Measurements from ENCODE around the gene FMO5. TPM values are rescaled to one million over a fixed set of nuclear protein-coding genes. Genes with fewer than 3 reads are reported as not detected.
"Not testable (repeated sequence)": the region's sequence is repeated elsewhere in the genome, so short reads cannot be mapped to it uniquely, and the experiment has no call there.

The FMO5 gene
- total RNA-seq, 2 donors from 2014 or later: 0.86 to 1.1 TPM

GRCh38 chr1:147238053-147238902 lies 13.1 kb upstream of the FMO5 start:
- no peaks in the 10 kb centered on the region for H3K9me3 ChIP-seq
- no peaks in the 10 kb centered on the region for H3K4me1 ChIP-seq
- H3K4me3 ChIP-seq: no peak overlapping the region
- no peak overlapping the region for H3K27ac ChIP-seq
- H3K27me3 ChIP-seq: no peaks in the 10 kb centered on the region
- no peak for TF ChIP-seq CTCF (IDR thresholded peaks at IDR 0.05)
- H3K36me3 ChIP-seq: no peaks in the 10 kb centered on the region
- DNase-seq (ENCODE audit: low spot score): no peak

GRCh38 chr1:147236959-147237791 lies 12.0 kb upstream of the FMO5 start:
- H3K4me1 ChIP-seq: no peaks in the 10 kb centered on the region
- TF ChIP-seq CTCF (IDR thresholded peaks at IDR 0.05): no peak
- H3K27me3 ChIP-seq: no peaks in the 10 kb centered on the region
- no peaks in the 10 kb centered on the region for H3K9me3 ChIP-seq
- no peak overlapping the region for H3K4me3 ChIP-seq
- DNase-seq (ENCODE audit: low spot score): no peak
- no peaks in the 10 kb centered on the region for H3K36me3 ChIP-seq
- no peak overlapping the region for H3K27ac ChIP-seq

- no peaks in the 10 kb centered on the region for H3K27me3 ChIP-seq
- no peaks in the 10 kb centered on the region for H3K9me3 ChIP-seq
- no peak overlapping the region for H3K27ac ChIP-seq
- no peak overlapping the region for H3K4me3 ChIP-seq
- no peaks in the 10 kb centered on the region for H3K36me3 ChIP-seq
- H3K4me1 ChIP-seq: no peaks in the 10 kb centered on the region
- DNase-seq (ENCODE audit: low spot score): no peak
- TF ChIP-seq CTCF (IDR thresholded peaks at IDR 0.05): no peak
Observed at GRCh38 chr1:147236448-147236847, 11.3 kb upstream of the FMO5 start.

GRCh38 chr1:147235822-147236221 lies 10.7 kb upstream of the FMO5 start:
- Histone ChIP-seq H3K9me3 (no peaks in the 10 kb centered on the region), H3K36me3 (no peaks in the 10 kb centered on the region), H3K27ac (no peak overlapping the region), H3K27me3 (no peaks in the 10 kb centered on the region), H3K4me1 (no peaks in the 10 kb centered on the region), H3K4me3 (no peak overlapping the region)
- TF ChIP-seq CTCF (IDR thresholded peaks at IDR 0.05): no peak
- DNase-seq (ENCODE audit: low spot score): no peak

- not testable (repeated sequence) for H3K27me3 ChIP-seq; H3K27ac ChIP-seq; H3K36me3 ChIP-seq; DNase-seq (ENCODE audit: low spot score); H3K4me1 ChIP-seq; H3K9me3 ChIP-seq; H3K4me3 ChIP-seq
Observed at GRCh38 chr1:147233903-147234302, 8.8 kb upstream of the FMO5 start.

- not testable (repeated sequence) for H3K27ac ChIP-seq; H3K9me3 ChIP-seq; H3K4me3 ChIP-seq; H3K4me1 ChIP-seq; H3K36me3 ChIP-seq; DNase-seq (ENCODE audit: low spot score); H3K27me3 ChIP-seq
Observed at GRCh38 chr1:147231032-147231431, 5.9 kb upstream of the FMO5 start.

All from right atrium auricular region (tissue), 2 donors.